ENCODE data around the gene FBXL14.

DNA sequence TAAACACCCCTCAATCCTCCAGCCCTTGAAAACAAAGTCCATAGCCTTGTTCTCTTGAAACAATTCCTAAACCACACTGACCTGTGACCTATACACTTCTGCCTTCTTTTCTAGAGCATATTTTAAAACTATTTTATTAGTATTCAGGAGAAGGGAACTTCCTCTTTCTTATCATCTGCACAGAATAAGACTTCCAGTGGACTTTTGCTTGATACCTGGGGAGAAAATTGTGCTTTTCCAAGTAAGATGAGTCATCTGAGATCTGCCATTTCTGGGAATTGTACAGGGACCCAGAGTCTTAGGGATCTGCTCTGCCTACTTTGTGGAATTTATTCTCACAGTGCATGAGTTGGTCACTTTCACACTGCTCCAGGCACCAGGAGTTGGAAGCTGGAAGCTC is 24.1 kb upstream of the FBXL14 start:
- TF ChIP-seq, protein P1, sequence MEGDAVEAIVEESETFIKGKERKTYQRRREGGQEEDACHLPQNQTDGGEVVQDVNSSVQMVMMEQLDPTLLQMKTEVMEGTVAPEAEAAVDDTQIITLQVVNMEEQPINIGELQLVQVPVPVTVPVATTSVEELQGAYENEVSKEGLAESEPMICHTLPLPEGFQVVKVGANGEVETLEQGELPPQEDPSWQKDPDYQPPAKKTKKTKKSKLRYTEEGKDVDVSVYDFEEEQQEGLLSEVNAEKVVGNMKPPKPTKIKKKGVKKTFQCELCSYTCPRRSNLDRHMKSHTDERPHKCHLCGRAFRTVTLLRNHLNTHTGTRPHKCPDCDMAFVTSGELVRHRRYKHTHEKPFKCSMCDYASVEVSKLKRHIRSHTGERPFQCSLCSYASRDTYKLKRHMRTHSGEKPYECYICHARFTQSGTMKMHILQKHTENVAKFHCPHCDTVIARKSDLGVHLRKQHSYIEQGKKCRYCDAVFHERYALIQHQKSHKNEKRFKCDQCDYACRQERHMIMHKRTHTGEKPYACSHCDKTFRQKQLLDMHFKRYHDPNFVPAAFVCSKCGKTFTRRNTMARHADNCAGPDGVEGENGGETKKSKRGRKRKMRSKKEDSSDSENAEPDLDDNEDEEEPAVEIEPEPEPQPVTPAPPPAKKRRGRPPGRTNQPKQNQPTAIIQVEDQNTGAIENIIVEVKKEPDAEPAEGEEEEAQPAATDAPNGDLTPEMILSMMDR (IDR thresholded peaks at IDR 0.05), result no peak
- no peak for TF ChIP-seq POLR2A (IDR thresholded peaks at IDR 0.05)
- no peak for TF ChIP-seq EP300 (IDR thresholded peaks at IDR 0.05)

Measured in suprapubic skin (tissue), 3 donors.